Fibroblast of lung (primary cell): ENCODE results near the gene EPC2. TPM values are rescaled to one million over a fixed set of nuclear protein-coding genes. Genes with fewer than 3 reads are reported as not detected.

Source experiments
- DNase-seq, 2 donors: peaks; one replicate each; pipeline versions ENCODE4 v3.0.0 to v3.0.0-alpha.2; 2010; ENCODE audit warnings: low read depth in 2 of 2
- H2AFZ ChIP-seq: 2 replicates; pipeline ENCODE4 v1.5.1; 2012; ENCODE audit warnings: low read length, control low read depth, inconsistent platforms
- H3K27ac ChIP-seq: 2 replicates; pipeline ENCODE4 v1.5.1; 2011; ENCODE audit warnings: low read length, control low read depth; ENCODE audit not compliant: insufficient read depth
- H3K27me3 ChIP-seq: 2 replicates; pipeline ENCODE4 v1.5.1; 2011; ENCODE audit warnings: mild to moderate bottlenecking, low read length; ENCODE audit not compliant: control insufficient read depth, insufficient read depth
- H3K36me3 ChIP-seq: 2 replicates; pipeline ENCODE4 v1.5.1; 2011; ENCODE audit warnings: low read length; ENCODE audit not compliant: control insufficient read depth, insufficient read depth
- H3K4me1 ChIP-seq: 2 replicates; pipeline ENCODE4 v1.5.1; 2011; ENCODE audit warnings: low read length; ENCODE audit not compliant: control insufficient read depth, insufficient read depth; ENCODE audit errors: extremely low read depth
- H3K4me2 ChIP-seq: 2 replicates; pipeline ENCODE4 v1.5.1; 2011; ENCODE audit warnings: low read length, control low read depth; ENCODE audit not compliant: insufficient read depth; ENCODE audit errors: extremely low read depth
- H3K4me3 ChIP-seq, 4 experiments: fragments of 200-600 bp in 1 of 4; sonication (generic) in 1 of 4; replicated peaks in 1 of 4; 2 replicates each; pipeline ENCODE4 v1.5.1; 2011 to 2016; ENCODE audit warnings: low read length in 4 of 4, low read depth in 3 of 4, mild to moderate bottlenecking in 3 of 4, control low read depth in 2 of 4, inconsistent platforms in 1 of 4, mixed read lengths in 1 of 4; ENCODE audit not compliant: insufficient read depth in 1 of 4; ENCODE audit errors: control extremely low read depth in 1 of 4
- H3K79me2 ChIP-seq: 2 replicates; pipeline ENCODE4 v1.5.1; 2012; ENCODE audit warnings: mild to moderate bottlenecking, low read length, inconsistent platforms; ENCODE audit not compliant: control insufficient read depth, insufficient read depth
- H3K9ac ChIP-seq: 2 replicates; pipeline ENCODE4 v1.5.1; 2011; ENCODE audit warnings: mild to moderate bottlenecking, low read length, control low read depth; ENCODE audit not compliant: insufficient read depth
- H3K9me3 ChIP-seq: 2 replicates; pipeline ENCODE4 v1.5.1; 2012; ENCODE audit warnings: low read depth, low read length; ENCODE audit not compliant: control insufficient read depth, insufficient read depth
- H4K20me1 ChIP-seq: 2 replicates; pipeline ENCODE4 v1.5.1; 2011; ENCODE audit warnings: low read length; ENCODE audit not compliant: control insufficient read depth, insufficient read depth; ENCODE audit errors: extremely low read depth
- EZH2 ChIP-seq: IDR thresholded peaks from 2 replicates; pipeline ENCODE4 v1.5.1; 2012; ENCODE audit warnings: low read length, control low read depth, mild to moderate bottlenecking; ENCODE audit errors: missing control alignments
- polyA plus RNA-seq, 2 donors: library from polyadenylated mRNA; depleted of rRNA in 1 of 2; stranded (reverse) in 1 of 2; unstranded in 1 of 2; fragments of >200 nt; gene quantifications; 2 replicates each; pipeline ENCODE4 v1.2.1, GENCODE V29; 2011 to 2012; ENCODE audit warnings: missing spikeins in 1 of 2
- total RNA-seq: library from RNA; depleted of rRNA; stranded (reverse); fragments of >200 nt; gene quantifications from 2 replicates; pipeline ENCODE4 v1.2.1, GENCODE V29; 2014
- TF ChIP-seq, protein P1 (sequence below), 2 donors: IDR thresholded peaks in 1 of 2; conservative IDR thresholded peaks in 1 of 2; 1 replicate in 1 of 2; 2 replicates in 1 of 2; pipeline ENCODE4 v1.5.1; 2011 to 2012; ENCODE audit warnings: low read length in 2 of 2, control low read depth in 1 of 2, inconsistent platforms in 1 of 2, low read depth in 1 of 2, mild to moderate bottlenecking in 1 of 2

The EPC2 gene
- total and polyA plus RNA-seq, 2 donors (not counting 1 experiment from before 2014, with no cell fraction given): 19.6 to 22.8 TPM

DNA sequence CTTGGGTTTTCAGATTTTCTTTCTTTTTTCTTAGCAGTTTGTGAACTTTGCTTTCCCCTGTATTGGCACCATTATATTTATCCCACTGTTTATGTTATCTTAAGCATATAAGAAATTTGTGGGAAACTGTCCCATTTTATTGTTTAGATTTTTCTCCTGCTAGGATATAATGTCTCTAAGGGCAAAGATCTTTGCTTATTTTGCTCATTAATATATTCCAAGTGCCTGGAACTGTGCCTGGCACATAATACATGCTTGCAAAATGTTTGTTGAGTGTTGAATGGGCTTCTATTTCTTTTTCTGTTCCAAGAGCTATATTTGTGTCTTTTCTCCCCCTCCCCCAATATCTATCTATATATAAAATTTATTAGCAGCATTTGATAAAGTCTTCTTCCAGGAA, 5.4 kb downstream of the EPC2 start:
- Histone ChIP-seq H2AFZ (no peak overlapping the region), H3K27ac (no peak overlapping the region), H3K4me3 (no peak overlapping the region), H3K27me3 (no peaks in the 10 kb centered on the region), H3K79me2 (peaks cover 93% of the 10 kb centered on the region), H3K4me1 (peaks cover 2% of the 10 kb centered on the region), H4K20me1 (peaks cover 5% of the 10 kb centered on the region), H3K36me3 (no peaks in the 10 kb centered on the region), H3K9me3 (no peaks in the 10 kb centered on the region), H3K4me2 (no peak overlapping the region), H3K9ac (no peak overlapping the region)
- DNase-seq: no peak
- TF ChIP-seq, protein P1, sequence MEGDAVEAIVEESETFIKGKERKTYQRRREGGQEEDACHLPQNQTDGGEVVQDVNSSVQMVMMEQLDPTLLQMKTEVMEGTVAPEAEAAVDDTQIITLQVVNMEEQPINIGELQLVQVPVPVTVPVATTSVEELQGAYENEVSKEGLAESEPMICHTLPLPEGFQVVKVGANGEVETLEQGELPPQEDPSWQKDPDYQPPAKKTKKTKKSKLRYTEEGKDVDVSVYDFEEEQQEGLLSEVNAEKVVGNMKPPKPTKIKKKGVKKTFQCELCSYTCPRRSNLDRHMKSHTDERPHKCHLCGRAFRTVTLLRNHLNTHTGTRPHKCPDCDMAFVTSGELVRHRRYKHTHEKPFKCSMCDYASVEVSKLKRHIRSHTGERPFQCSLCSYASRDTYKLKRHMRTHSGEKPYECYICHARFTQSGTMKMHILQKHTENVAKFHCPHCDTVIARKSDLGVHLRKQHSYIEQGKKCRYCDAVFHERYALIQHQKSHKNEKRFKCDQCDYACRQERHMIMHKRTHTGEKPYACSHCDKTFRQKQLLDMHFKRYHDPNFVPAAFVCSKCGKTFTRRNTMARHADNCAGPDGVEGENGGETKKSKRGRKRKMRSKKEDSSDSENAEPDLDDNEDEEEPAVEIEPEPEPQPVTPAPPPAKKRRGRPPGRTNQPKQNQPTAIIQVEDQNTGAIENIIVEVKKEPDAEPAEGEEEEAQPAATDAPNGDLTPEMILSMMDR (conservative IDR thresholded peaks at IDR 0.05 in 1 of 2, IDR thresholded peaks at IDR 0.05 in 1 of 2; ENCODE audit: low read depth in 1 of 2, low read length in 2 of 2): no peak
- TF ChIP-seq EZH2: no peak

GRCh38 chr2:148650881-148651280, 6.3 kb downstream of the EPC2 start:
- peaks cover 2% of the 10 kb centered on the region for H3K4me1 ChIP-seq
- peaks cover 94% of the 10 kb centered on the region for H3K79me2 ChIP-seq
- no peaks in the 10 kb centered on the region for H3K9me3 ChIP-seq
- no peak overlapping the region for H3K27ac ChIP-seq
- DNase-seq: no peak
- H4K20me1 ChIP-seq: peaks cover 5% of the 10 kb centered on the region
- TF ChIP-seq, protein P1 (conservative IDR thresholded peaks at IDR 0.05 in 1 of 2, IDR thresholded peaks at IDR 0.05 in 1 of 2; ENCODE audit: low read depth in 1 of 2, low read length in 2 of 2): no peak
- no peak for TF ChIP-seq EZH2
- no peak overlapping the region for H3K4me3 ChIP-seq
- no peak overlapping the region for H3K9ac ChIP-seq
- H3K4me2 ChIP-seq: no peak overlapping the region
- no peaks in the 10 kb centered on the region for H3K36me3 ChIP-seq
- no peaks in the 10 kb centered on the region for H3K27me3 ChIP-seq
- no peak overlapping the region for H2AFZ ChIP-seq

GRCh38 chr2:148651972-148652371, 7.4 kb downstream of the EPC2 start:
- TF ChIP-seq, protein P1 (conservative IDR thresholded peaks at IDR 0.05 in 1 of 2, IDR thresholded peaks at IDR 0.05 in 1 of 2; ENCODE audit: low read depth in 1 of 2, low read length in 2 of 2): no peak
- H2AFZ ChIP-seq: no peak overlapping the region
- no peaks in the 10 kb centered on the region for H3K9me3 ChIP-seq
- H3K4me1 ChIP-seq: peaks cover 2% of the 10 kb centered on the region
- peaks cover 10% of the 10 kb centered on the region for H4K20me1 ChIP-seq
- no peaks in the 10 kb centered on the region for H3K27me3 ChIP-seq
- no peak overlapping the region for H3K4me2 ChIP-seq
- no peak overlapping the region for H3K9ac ChIP-seq
- H3K79me2 ChIP-seq: peaks cover 94% of the 10 kb centered on the region
- DNase-seq: no peak
- H3K27ac ChIP-seq: no peak overlapping the region
- no peaks in the 10 kb centered on the region for H3K36me3 ChIP-seq
- no peak overlapping the region for H3K4me3 ChIP-seq
